ENCODE results near the gene ENO1. TPM values are rescaled to one million over a fixed set of nuclear protein-coding genes. Genes with fewer than 3 reads are reported as not detected.

Gene ENO1
- total and polyA plus RNA-seq, 2 experiments from 2014 or later: 3,076 to 4,945 TPM

DNA sequence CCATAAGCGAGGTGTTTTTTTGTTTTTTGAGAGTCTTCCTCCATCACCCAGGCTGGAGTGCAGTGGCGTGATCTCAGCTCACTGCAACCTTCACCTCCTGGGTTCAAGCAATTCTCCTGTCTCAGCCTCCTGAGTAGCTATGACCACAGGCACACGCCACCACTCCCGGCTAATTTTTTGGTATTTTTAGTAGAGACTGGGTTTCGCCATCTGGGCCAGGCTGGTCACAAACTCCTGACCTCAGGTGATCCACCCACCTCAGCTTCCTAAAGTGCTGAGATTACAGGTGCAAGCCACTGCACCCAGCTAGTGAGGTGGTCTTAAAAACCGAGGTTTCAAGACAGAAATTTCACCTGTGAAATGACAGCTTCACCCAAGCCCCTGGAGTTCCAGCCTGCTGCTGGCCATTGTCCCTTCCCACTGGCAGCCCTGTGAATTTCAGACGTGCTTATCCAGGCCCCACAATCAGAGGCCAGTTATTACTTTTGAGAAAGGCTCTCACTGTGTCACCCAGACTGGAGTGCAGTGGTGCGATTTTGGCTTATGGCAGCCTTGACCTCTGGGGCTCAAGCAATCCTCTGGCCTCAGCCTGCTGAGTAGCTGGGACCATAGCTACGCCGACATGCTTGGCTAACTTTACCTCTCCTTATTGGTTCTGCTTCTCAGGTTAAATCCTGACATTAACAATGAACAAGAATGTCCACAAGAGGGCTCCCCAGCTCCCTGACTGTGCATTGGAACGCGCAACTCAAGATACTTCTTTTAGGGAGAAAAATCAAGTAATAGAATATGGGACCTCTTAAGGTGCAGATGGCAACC lies 19.4 kb downstream of the ENO1 start:
- peak overlapping the region; percentile 91 for H3K27ac ChIP-seq
- H3K36me3 ChIP-seq: peaks cover 63% of the 10 kb centered on the region
- H3K4me3 ChIP-seq: no peak overlapping the region
- H3K9me3 ChIP-seq (ENCODE audit: low read depth): no peaks in the 10 kb centered on the region
- DNase-seq (ENCODE audit: low read depth in 1 of 2, low spot score in 1 of 2): peak; percentile 60 to 77
- TF ChIP-seq, protein P1, sequence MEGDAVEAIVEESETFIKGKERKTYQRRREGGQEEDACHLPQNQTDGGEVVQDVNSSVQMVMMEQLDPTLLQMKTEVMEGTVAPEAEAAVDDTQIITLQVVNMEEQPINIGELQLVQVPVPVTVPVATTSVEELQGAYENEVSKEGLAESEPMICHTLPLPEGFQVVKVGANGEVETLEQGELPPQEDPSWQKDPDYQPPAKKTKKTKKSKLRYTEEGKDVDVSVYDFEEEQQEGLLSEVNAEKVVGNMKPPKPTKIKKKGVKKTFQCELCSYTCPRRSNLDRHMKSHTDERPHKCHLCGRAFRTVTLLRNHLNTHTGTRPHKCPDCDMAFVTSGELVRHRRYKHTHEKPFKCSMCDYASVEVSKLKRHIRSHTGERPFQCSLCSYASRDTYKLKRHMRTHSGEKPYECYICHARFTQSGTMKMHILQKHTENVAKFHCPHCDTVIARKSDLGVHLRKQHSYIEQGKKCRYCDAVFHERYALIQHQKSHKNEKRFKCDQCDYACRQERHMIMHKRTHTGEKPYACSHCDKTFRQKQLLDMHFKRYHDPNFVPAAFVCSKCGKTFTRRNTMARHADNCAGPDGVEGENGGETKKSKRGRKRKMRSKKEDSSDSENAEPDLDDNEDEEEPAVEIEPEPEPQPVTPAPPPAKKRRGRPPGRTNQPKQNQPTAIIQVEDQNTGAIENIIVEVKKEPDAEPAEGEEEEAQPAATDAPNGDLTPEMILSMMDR (IDR thresholded peaks at IDR 0.05; ENCODE audit: low read depth, low read length): peak; percentile 63
- peaks cover 19% of the 10 kb centered on the region for H3K4me1 ChIP-seq (ENCODE audit: low read depth)
- no peaks in the 10 kb centered on the region for H3K27me3 ChIP-seq

DNA sequence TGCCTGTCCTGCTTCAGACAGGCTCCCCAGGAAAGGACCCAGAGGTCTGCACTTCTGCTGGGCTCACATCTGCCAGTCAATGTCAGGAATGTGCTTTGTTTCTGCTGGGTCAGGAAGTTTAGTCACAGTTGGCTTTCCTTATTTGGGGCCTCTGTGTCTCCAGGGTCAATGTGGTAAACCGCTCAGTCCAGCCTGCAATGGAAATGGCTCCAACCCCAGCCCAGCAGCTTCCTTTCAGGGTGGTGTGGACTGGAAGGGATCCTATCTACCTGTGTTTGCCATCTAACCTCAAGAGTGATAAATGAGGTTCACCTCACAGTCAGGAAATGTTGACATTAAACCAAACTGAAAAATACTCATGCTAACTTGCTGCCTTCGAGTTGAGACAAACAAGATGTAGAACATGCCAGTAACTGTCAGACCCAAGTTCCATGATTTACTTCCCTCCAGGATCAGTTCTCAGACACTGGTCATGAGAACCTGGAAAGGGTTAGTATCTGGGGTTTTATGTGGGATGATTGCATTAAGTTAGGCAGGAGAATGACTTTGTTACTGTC lies 20.3 kb downstream of the ENO1 start:
- DNase-seq (ENCODE audit: low read depth in 1 of 2, low spot score in 1 of 2): peak; percentile 60 to 90
- TF ChIP-seq, protein P1 (IDR thresholded peaks at IDR 0.05; ENCODE audit: low read depth, low read length): no peak
- no peaks in the 10 kb centered on the region for H3K27me3 ChIP-seq
- H3K9me3 ChIP-seq (ENCODE audit: low read depth): no peaks in the 10 kb centered on the region
- peaks cover 19% of the 10 kb centered on the region for H3K4me1 ChIP-seq (ENCODE audit: low read depth)
- H3K36me3 ChIP-seq: peaks cover 54% of the 10 kb centered on the region
- H3K27ac ChIP-seq: peak overlapping the region; percentile 91
- no peak overlapping the region for H3K4me3 ChIP-seq

DNA sequence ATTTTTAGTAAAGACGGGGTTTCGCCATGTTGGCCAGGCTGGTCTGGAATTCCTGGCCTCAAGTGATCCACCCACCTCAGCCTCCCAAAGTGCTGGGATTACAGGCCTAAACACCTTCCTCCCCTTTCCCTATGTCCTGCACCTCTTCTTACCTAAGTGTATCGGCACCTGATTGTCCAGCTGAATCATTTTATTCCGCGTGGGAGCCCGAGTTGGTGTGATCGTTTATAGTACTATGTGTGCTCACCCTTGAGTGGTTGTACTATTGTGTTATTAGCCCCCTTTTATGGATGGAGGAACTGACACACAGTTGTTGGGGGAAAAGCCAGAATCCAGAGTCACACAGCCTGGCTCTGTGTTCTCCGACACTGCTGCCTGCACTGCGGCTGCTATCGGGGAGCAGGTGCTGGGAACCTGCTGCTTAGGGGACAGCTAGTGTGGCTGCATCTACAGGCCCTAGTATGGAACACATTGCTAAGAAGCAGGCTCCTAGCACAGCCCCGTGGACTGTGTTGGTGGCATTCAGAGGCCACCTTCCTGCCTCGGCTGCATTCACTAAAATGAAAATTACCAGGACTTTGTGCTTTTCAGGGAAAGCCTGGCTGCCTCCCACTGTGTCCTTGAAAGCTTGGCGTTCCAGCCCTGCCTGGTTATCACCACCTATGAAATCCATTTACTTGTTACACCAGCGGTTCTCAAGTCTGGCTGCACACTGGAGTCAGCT lies 21.6 kb downstream of the ENO1 start:
- no peaks in the 10 kb centered on the region for H3K27me3 ChIP-seq
- DNase-seq (ENCODE audit: low read depth in 1 of 2, low spot score in 1 of 2): no peak
- peaks cover 41% of the 10 kb centered on the region for H3K36me3 ChIP-seq
- peak overlapping the region; percentile 91 for H3K27ac ChIP-seq
- H3K4me3 ChIP-seq: no peak overlapping the region
- H3K4me1 ChIP-seq (ENCODE audit: low read depth): peaks cover 19% of the 10 kb centered on the region
- H3K9me3 ChIP-seq (ENCODE audit: low read depth): no peaks in the 10 kb centered on the region
- TF ChIP-seq, protein P1 (IDR thresholded peaks at IDR 0.05; ENCODE audit: low read depth, low read length): no peak

DNA sequence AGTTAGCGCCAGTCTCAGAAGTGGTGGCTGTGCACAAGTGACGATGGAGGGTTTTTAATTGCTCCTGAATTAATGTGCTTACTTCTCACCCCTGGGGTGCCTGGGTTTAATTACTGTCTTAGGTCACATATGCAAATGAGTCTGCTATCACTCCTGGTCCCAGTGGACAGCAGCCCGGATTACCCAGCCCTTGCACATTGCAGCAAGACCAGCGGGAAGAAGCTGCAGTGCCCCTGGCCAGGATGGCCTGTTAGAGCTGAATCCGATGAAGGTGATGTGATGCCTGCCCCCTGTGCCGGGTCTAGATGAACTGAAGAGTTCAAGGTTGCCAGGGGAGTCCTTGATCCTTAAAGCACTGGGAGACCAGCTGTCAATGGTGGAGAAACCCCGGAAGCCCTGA lies 24.2 kb downstream of the ENO1 start:
- TF ChIP-seq, protein P1 (IDR thresholded peaks at IDR 0.05; ENCODE audit: low read depth, low read length): no peak
- Histone ChIP-seq H3K36me3 (peaks cover 19% of the 10 kb centered on the region), H3K9me3 (ENCODE audit: low read depth) (no peaks in the 10 kb centered on the region), H3K27me3 (no peaks in the 10 kb centered on the region), H3K4me1 (ENCODE audit: low read depth) (peaks cover 11% of the 10 kb centered on the region), H3K27ac (peak overlapping the region; percentile 62), H3K4me3 (no peak overlapping the region)
- DNase-seq (ENCODE audit: low read depth in 1 of 2, low spot score in 1 of 2): no peak

DNA sequence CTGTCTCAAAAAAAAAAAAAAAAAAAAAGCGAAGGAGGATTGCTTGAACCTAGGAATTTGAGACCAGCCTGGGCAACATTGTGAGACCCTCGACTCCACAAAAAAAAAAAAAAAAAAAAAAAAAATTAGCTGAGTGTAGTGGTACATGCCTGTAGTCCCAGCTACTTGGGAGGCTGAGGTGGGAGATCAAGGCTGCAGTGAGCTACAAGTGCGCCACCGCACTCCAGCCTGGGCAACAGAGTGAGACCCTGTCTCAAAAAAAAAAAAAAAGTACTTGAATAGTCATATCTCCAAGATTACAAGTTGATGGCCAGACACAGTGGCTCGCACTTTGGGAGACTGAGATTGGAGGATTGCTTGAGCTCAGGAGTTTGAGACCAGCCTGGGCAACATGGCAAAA lies 27.4 kb downstream of the ENO1 start:
- no peaks in the 10 kb centered on the region for H3K27me3 ChIP-seq

More for the DNA sequence above, 27.4 kb downstream of the ENO1 start:
- no peak for DNase-seq (ENCODE audit: low read depth in 1 of 2, low spot score in 1 of 2)
- TF ChIP-seq, protein P1 (IDR thresholded peaks at IDR 0.05; ENCODE audit: low read depth, low read length): no peak
- no peak overlapping the region for H3K27ac ChIP-seq
- H3K9me3 ChIP-seq (ENCODE audit: low read depth): no peaks in the 10 kb centered on the region
- H3K4me1 ChIP-seq (ENCODE audit: low read depth): no peaks in the 10 kb centered on the region
- H3K36me3 ChIP-seq: no peaks in the 10 kb centered on the region
- H3K4me3 ChIP-seq: no peak overlapping the region
